Esophagus squamous epithelium (tissue), 5 donors: ENCODE measurements around the gene FGFRL1. TPM values are rescaled to one million over a fixed set of nuclear protein-coding genes. Genes with fewer than 3 reads are reported as not detected.
A peak's percentile ranks its signal among the peaks of the same experiment; 100 is the strongest.

ENCODE experiments used
- DNase-seq: peaks from one replicate; lab custom pipeline; 2025; lab: John Stamatoyannopoulos, UW
- H3K27ac ChIP-seq, 4 donors: fragments of 200-600 bp; sonication (generic); one replicate each; pipeline ENCODE4 v1.5.1; 2016 to 2019; ENCODE audit warnings: mild to moderate bottlenecking in 1 of 4
- H3K27me3 ChIP-seq, 4 donors: fragments of 200-600 bp; sonication (generic); 1 replicate in 3 of 4; 2 replicates in 1 of 4; pipeline versions ENCODE4 v1.5.1 to v1.6.0; 2017 to 2021; ENCODE audit warnings: antibody characterized with exemption in 1 of 4
- H3K36me3 ChIP-seq, 3 donors: fragments of 200-600 bp; sonication (generic); one replicate each; pipeline ENCODE4 v1.5.1; 2016 to 2019
- H3K4me1 ChIP-seq, 3 donors: fragments of 200-600 bp; sonication (generic); one replicate each; pipeline ENCODE4 v1.5.1; 2017 to 2019
- H3K4me3 ChIP-seq, 4 donors: fragments of 200-600 bp; sonication (generic); 1 replicate in 3 of 4; 2 replicates in 1 of 4; pipeline ENCODE4 v1.5.1; 2016 to 2019; ENCODE audit warnings: mild to moderate bottlenecking in 2 of 4, moderate library complexity in 1 of 4
- H3K9me3 ChIP-seq, 3 donors: fragments of 200-600 bp; sonication (generic); one replicate each; pipeline ENCODE4 v1.5.1; 2016 to 2019
- CTCF ChIP-seq, 6 experiments: fragments of 450-650 bp in 4 of 6; fragments of 200-600 bp in 2 of 6; sonication (generic) in 2 of 6; IDR thresholded peaks; one replicate each; pipeline ENCODE4 v1.5.1; 2016 to 2019; ENCODE audit warnings: antibody characterized with exemption in 6 of 6, mild to moderate bottlenecking in 4 of 6, moderate library complexity in 4 of 6
- POLR2A ChIP-seq, 4 donors: fragments of 450-650 bp; IDR thresholded peaks; one replicate each; pipeline ENCODE4 v1.6.1; 2017; ENCODE audit warnings: antibody characterized with exemption in 4 of 4, mild to moderate bottlenecking in 4 of 4, moderate library complexity in 3 of 4
- WGBS, 2 donors: methylation state at CpG; one replicate each; pipeline ENCODE4 v1.1.5; 2018; 5-methylcytosine and 5-hydroxymethylcytosine counted together
- intact Hi-C: fragments of 100-400 bp; cut with DNase I; formaldehyde crosslinking; loops from one replicate; pipeline ENCODE4 v1.15.0; 2022
- total RNA-seq, 4 donors: library from RNA; depleted of rRNA; stranded (reverse); fragments of >200 nt; gene quantifications; one replicate each; pipeline ENCODE4 v1.1.0, GENCODE V29; 2016
- donor health status: DM: yes; HTN: yes; CAD: no.

The FGFRL1 gene
- total RNA-seq, 4 donors from 2014 or later, result 2.8 to 10.1 (median 4.7) TPM

- no peaks in the 10 kb centered on the region for H3K9me3 ChIP-seq
- peaks cover 0 to 16% (median 0%) of the 10 kb centered on the region in 3 donors for H3K36me3 ChIP-seq
- H3K27me3 ChIP-seq, result no peaks in the 10 kb centered on the region
- no peak for TF ChIP-seq POLR2A (IDR thresholded peaks at IDR 0.05)
- peak in 3 of 6 experiments; percentile 5 to 15 (median 13) for TF ChIP-seq CTCF (IDR thresholded peaks at IDR 0.05)
- peaks cover 23 to 44% (median 24%) of the 10 kb centered on the region in 3 donors for H3K4me1 ChIP-seq
- H3K27ac ChIP-seq, result no peak overlapping the region
- 46 to 56% methylated on average over 10 to 13 of the region's 23 CpGs for WGBS, 2 donors
- H3K4me3 ChIP-seq, result peak overlapping the region; percentile 8 to 51 (median 33)
- no peak for DNase-seq
- intact Hi-C loops, result no loop called here
Measured at GRCh38 chr4:985123-985830, 26.1 kb upstream of the FGFRL1 start.

GRCh38 chr4:986428-986878 is 25.0 kb upstream of the FGFRL1 start:
- TF ChIP-seq CTCF (IDR thresholded peaks at IDR 0.05) (no peak), POLR2A (IDR thresholded peaks at IDR 0.05) (no peak)
- Histone ChIP-seq H3K9me3 (no peaks in the 10 kb centered on the region), H3K27ac (peak overlapping the region; percentile 66 to 82 (median 79)), H3K4me1 (peaks cover 23 to 44% (median 24%) of the 10 kb centered on the region in 3 donors), H3K36me3 (peaks cover 0 to 28% (median 0%) of the 10 kb centered on the region in 3 donors), H3K4me3 (peak overlapping the region; percentile 63 to 92 (median 84)), H3K27me3 (no peaks in the 10 kb centered on the region)
- 1% methylated on average over 10 to 13 of the region's 14 CpGs for WGBS, 2 donors
- intact Hi-C loops, result no loop called here
- DNase-seq, result no peak

GRCh38 chr4:986879-987623 is 24.4 kb upstream of the FGFRL1 start, which contains the start of gene IDUA:
IDUA (plus strand) TSS chr4:987044; CDS start chr4:987085, 41 bp downstream.
- Histone ChIP-seq H3K27ac (peak within 1 kb of the TSS; percentile 66 to 82 (median 79)), H3K27me3 (no peaks in the 10 kb centered on the region), H3K4me3 (peak within 1 kb of the TSS; percentile 63 to 92 (median 84)), H3K4me1 (peaks cover 23 to 47% (median 24%) of the 10 kb centered on the region in 3 donors), H3K9me3 (no peaks in the 10 kb centered on the region), H3K36me3 (peaks cover 0 to 34% (median 0%) of the 10 kb centered on the region in 3 donors)
- intact Hi-C loops, result no loop called here
- 0% methylated on average over 4 of the region's 69 CpGs; no CpG with 5 or more reads in 1 of the 2 donors for WGBS, 2 donors
- TF ChIP-seq CTCF (IDR thresholded peaks at IDR 0.05) (peak; percentile 23 to 45 (median 32)), POLR2A (IDR thresholded peaks at IDR 0.05) (peak in 1 of 4 donors; percentile 12)
- DNase-seq, result peak; percentile 25

GRCh38 chr4:987624-988513 is 23.6 kb upstream of the FGFRL1 start:
- Histone ChIP-seq H3K27me3 (no peaks in the 10 kb centered on the region), H3K9me3 (no peaks in the 10 kb centered on the region), H3K36me3 (peaks cover 0 to 35% (median 0%) of the 10 kb centered on the region in 3 donors), H3K27ac (peak overlapping the region; percentile 66 to 82 (median 79)), H3K4me1 (peaks cover 27 to 56% (median 29%) of the 10 kb centered on the region in 3 donors), H3K4me3 (peak overlapping the region; percentile 63 to 92 (median 84))
- 55 to 100% methylated on average over 1 to 4 of the region's 37 CpGs for whole genome bisulfite sequencing, 2 donors
- TF ChIP-seq CTCF (IDR thresholded peaks at IDR 0.05), result no peak
- DNase-seq, result no peak
- intact Hi-C loops, result no loop called here
